Measurements from ENCODE around the gene ERVK3-1.

The ERVK3-1 gene

GRCh38 chr19:58351558-58351878 lies 46.3 kb downstream of the ERVK3-1 start:
- no CpG with 5 or more reads among the region's 9 CpGs for WGBS, 2 donors (ENCODE audit: extremely low coverage in 2 of 2, insufficient read length in 2 of 2, insufficient replicate concordance in 1 of 2)
- peaks cover 0 to 3% of the 10 kb centered on the region in 2 donors for H3K4me1 ChIP-seq (ENCODE audit: control insufficient read depth in 2 of 2, insufficient read depth in 1 of 2, low read depth in 1 of 2, low read length in 2 of 2)
- no peak overlapping the region for H3K9ac ChIP-seq (ENCODE audit: low read depth, low read length, poor library complexity)
- H3K14ac ChIP-seq (ENCODE audit: low read length): no peak overlapping the region
- H2BK5ac ChIP-seq (ENCODE audit: low read length): no peak overlapping the region
- no peak overlapping the region for H4K91ac ChIP-seq (ENCODE audit: low read depth, low read length, poor library complexity)
- no peak overlapping the region for H3K4me2 ChIP-seq (ENCODE audit: insufficient read depth, low read length, poor library complexity, severe bottlenecking)
- DNase-seq (ENCODE audit: low spot score): no peak
- H4K8ac ChIP-seq (ENCODE audit: low read depth, low read length): no peak overlapping the region
- H2BK15ac ChIP-seq (ENCODE audit: low read length): no peak overlapping the region
- H3K79me1 ChIP-seq (ENCODE audit: low read depth, low read length): peaks cover 3% of the 10 kb centered on the region
- H3K18ac ChIP-seq (ENCODE audit: low read length): no peak overlapping the region
- H2AFZ ChIP-seq (ENCODE audit: low read length): no peak overlapping the region
- H2AK5ac ChIP-seq (ENCODE audit: low read depth, low read length): peak overlapping the region; percentile 56
- no peak overlapping the region for H3K27ac ChIP-seq (replicated peaks; ENCODE audit: low read length)
- H3K4ac ChIP-seq (ENCODE audit: low read length): no peak overlapping the region
- no peak overlapping the region for H2BK120ac ChIP-seq (ENCODE audit: low read depth, low read length)
- peak overlapping the region; percentile 30 for H2BK12ac ChIP-seq (ENCODE audit: low read length)
- H3K36me3 ChIP-seq (replicated peaks in 1 of 2; ENCODE audit: control insufficient read depth in 2 of 2, insufficient read depth in 2 of 2, low read length in 2 of 2): peaks cover 5 to 24% of the 10 kb centered on the region in 2 donors
- no peak overlapping the region for H3K23ac ChIP-seq (ENCODE audit: low read depth, low read length, poor library complexity)
- H3K9me3 ChIP-seq (replicated peaks in 1 of 2; ENCODE audit: control insufficient read depth in 2 of 2, insufficient read depth in 1 of 2, low read depth in 1 of 2, low read length in 2 of 2): no peaks in the 10 kb centered on the region
- H3K4me3 ChIP-seq (ENCODE audit: low read length in 2 of 2): no peak overlapping the region
- peaks cover 4 to 8% (median 8%) of the 10 kb centered on the region in 3 experiments for H3K27me3 ChIP-seq (ENCODE audit: control insufficient read depth in 3 of 3, insufficient read depth in 3 of 3, low read depth in 1 of 3, low read length in 3 of 3)

DNA sequence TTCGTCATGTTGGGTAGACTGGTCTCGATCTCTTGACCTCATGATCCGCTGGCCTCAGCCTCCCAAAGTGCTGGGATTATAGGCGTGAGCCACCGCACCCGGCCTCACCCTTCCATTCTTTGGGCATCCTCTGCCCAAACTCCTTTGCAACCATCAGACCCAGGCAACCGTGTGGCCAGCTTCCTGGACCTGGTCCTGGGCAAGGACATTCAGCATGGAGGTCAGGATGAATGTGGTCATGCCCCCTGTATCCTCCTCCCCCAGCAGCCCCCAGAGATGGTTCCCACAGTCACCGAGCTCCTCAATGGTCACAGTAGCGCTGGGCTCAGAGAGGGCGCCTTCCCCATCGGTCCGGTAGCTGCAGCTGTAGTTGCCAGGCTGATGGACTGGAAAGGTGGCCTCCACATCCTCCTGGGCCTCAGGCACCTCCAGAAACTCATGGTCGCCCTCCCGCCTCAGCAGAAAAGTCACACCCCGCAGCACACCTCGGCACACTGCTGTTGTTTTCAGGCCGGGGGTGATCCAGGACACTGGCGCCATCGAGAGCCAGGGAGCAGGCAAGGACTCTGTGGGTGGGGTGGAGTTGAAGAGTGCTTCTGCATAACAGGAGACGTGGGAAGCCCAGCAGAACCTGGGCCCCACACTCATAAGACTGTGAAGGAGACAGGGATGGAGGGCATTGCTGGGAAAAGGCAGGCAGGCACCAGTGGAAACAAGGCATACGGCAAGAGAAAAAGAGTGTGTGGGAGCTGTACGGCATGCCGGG lies 47.0 kb downstream of the ERVK3-1 start:
- WGBS, 2 donors (ENCODE audit: extremely low coverage in 2 of 2, insufficient read length in 2 of 2, insufficient replicate concordance in 1 of 2): no CpG with 5 or more reads among the region's 23 CpGs

GRCh38 chr19:58352760-58353671 lies 47.8 kb downstream of the ERVK3-1 start, which contains the start of gene A1BG:
Gene A1BG (minus strand): TSS chr19:58353492. CDS start chr19:58353437, 55 bp downstream.
- peaks cover 8% of the 10 kb centered on the region for H3K79me1 ChIP-seq (ENCODE audit: low read depth, low read length)
- peak within 1 kb of the TSS; percentile 65 for H2AK5ac ChIP-seq (ENCODE audit: low read depth, low read length)
- WGBS, 2 donors (ENCODE audit: extremely low coverage in 2 of 2, insufficient read length in 2 of 2, insufficient replicate concordance in 1 of 2): no CpG with 5 or more reads among the region's 26 CpGs
- no peaks in the 10 kb centered on the region for H3K4me1 ChIP-seq (ENCODE audit: control insufficient read depth in 2 of 2, insufficient read depth in 1 of 2, low read depth in 1 of 2, low read length in 2 of 2)
- no peak within 1 kb of the TSS for H3K4me2 ChIP-seq (ENCODE audit: insufficient read depth, low read length, poor library complexity, severe bottlenecking)
- H2BK5ac ChIP-seq (ENCODE audit: low read length): peak within 1 kb of the TSS; percentile 77
- no peak for DNase-seq (ENCODE audit: low spot score)
- H4K91ac ChIP-seq (ENCODE audit: low read depth, low read length, poor library complexity): no peak within 1 kb of the TSS
- H2BK15ac ChIP-seq (ENCODE audit: low read length): no peak within 1 kb of the TSS
- H3K27ac ChIP-seq (replicated peaks; ENCODE audit: low read length): no peak within 1 kb of the TSS
- no peak within 1 kb of the TSS for H4K8ac ChIP-seq (ENCODE audit: low read depth, low read length)
- no peaks in the 10 kb centered on the region for H3K27me3 ChIP-seq (ENCODE audit: control insufficient read depth in 3 of 3, insufficient read depth in 3 of 3, low read depth in 1 of 3, low read length in 3 of 3)
- peak within 1 kb of the TSS; percentile 65 for H3K23ac ChIP-seq (ENCODE audit: low read depth, low read length, poor library complexity)
- H3K9ac ChIP-seq (ENCODE audit: low read depth, low read length, poor library complexity): no peak within 1 kb of the TSS
- H2BK12ac ChIP-seq (ENCODE audit: low read length): peak within 1 kb of the TSS; percentile 41
- H3K4ac ChIP-seq (ENCODE audit: low read length): no peak within 1 kb of the TSS
- no peak within 1 kb of the TSS for H3K14ac ChIP-seq (ENCODE audit: low read length)
- H3K36me3 ChIP-seq (replicated peaks in 1 of 2; ENCODE audit: control insufficient read depth in 2 of 2, insufficient read depth in 2 of 2, low read length in 2 of 2): peaks cover 7 to 24% of the 10 kb centered on the region in 2 donors
- no peak within 1 kb of the TSS for H2BK120ac ChIP-seq (ENCODE audit: low read depth, low read length)
- H3K9me3 ChIP-seq (replicated peaks in 1 of 2; ENCODE audit: control insufficient read depth in 2 of 2, insufficient read depth in 1 of 2, low read depth in 1 of 2, low read length in 2 of 2): no peaks in the 10 kb centered on the region
- peak within 1 kb of the TSS; percentile 64 for H3K18ac ChIP-seq (ENCODE audit: low read length)
- H2AFZ ChIP-seq (ENCODE audit: low read length): no peak within 1 kb of the TSS
- H3K4me3 ChIP-seq (ENCODE audit: low read length in 2 of 2): no peak within 1 kb of the TSS

More for the DNA sequence above, 47.0 kb downstream of the ERVK3-1 start:
- Histone ChIP-seq H2BK15ac (ENCODE audit: low read length) (no peak overlapping the region), H2BK12ac (ENCODE audit: low read length) (peak overlapping the region; percentile 41), H3K79me1 (ENCODE audit: low read depth, low read length) (peaks cover 3% of the 10 kb centered on the region), H2BK5ac (ENCODE audit: low read length) (peak overlapping the region; percentile 75), H4K8ac (ENCODE audit: low read depth, low read length) (no peak overlapping the region), H3K36me3 (replicated peaks in 1 of 2; ENCODE audit: control insufficient read depth in 2 of 2, insufficient read depth in 2 of 2, low read length in 2 of 2) (peaks cover 7 to 24% of the 10 kb centered on the region in 2 donors), H3K4me2 (ENCODE audit: insufficient read depth, low read length, poor library complexity, severe bottlenecking) (no peak overlapping the region), H2AK5ac (ENCODE audit: low read depth, low read length) (no peak overlapping the region), H3K18ac (ENCODE audit: low read length) (no peak overlapping the region), H3K9me3 (replicated peaks in 1 of 2; ENCODE audit: control insufficient read depth in 2 of 2, insufficient read depth in 1 of 2, low read depth in 1 of 2, low read length in 2 of 2) (no peaks in the 10 kb centered on the region), H3K27me3 (ENCODE audit: control insufficient read depth in 3 of 3, insufficient read depth in 3 of 3, low read depth in 1 of 3, low read length in 3 of 3) (peaks cover 1 to 2% (median 2%) of the 10 kb centered on the region in 3 experiments), H4K91ac (ENCODE audit: low read depth, low read length, poor library complexity) (no peak overlapping the region), H3K4ac (ENCODE audit: low read length) (no peak overlapping the region), H3K23ac (ENCODE audit: low read depth, low read length, poor library complexity) (peak overlapping the region; percentile 65), H3K4me3 (ENCODE audit: low read length in 2 of 2) (no peak overlapping the region), H3K27ac (replicated peaks; ENCODE audit: low read length) (no peak overlapping the region), H3K9ac (ENCODE audit: low read depth, low read length, poor library complexity) (peak overlapping the region; percentile 30), H2BK120ac (ENCODE audit: low read depth, low read length) (no peak overlapping the region), H3K4me1 (ENCODE audit: control insufficient read depth in 2 of 2, insufficient read depth in 1 of 2, low read depth in 1 of 2, low read length in 2 of 2) (peaks cover 0 to 2% of the 10 kb centered on the region in 2 donors), H3K14ac (ENCODE audit: low read length) (no peak overlapping the region), H2AFZ (ENCODE audit: low read length) (no peak overlapping the region)
- no peak for DNase-seq (ENCODE audit: low spot score)

All from neuronal stem cell (in vitro differentiated cells).